ENCODE measurements around the gene PPFIA3. TPM values are rescaled to one million over a fixed set of nuclear protein-coding genes. Genes with fewer than 3 reads are reported as not detected.

The PPFIA3 gene
- total RNA-seq (2021) (33.1 and 33.6 TPM in 2 replicates), Bru-seq, nascent RNA (percentile 47 among the genes with signal in this experiment), BruChase-seq, experiment 1, labeled RNA remaining after a 2-hour chase (percentile 53 among the genes with signal in this experiment), BruChase-seq, experiment 2, labeled RNA remaining after a 6-hour chase (percentile 65 among the genes with signal in this experiment)
- long read RNA-seq, transcript PPFIA3-209 (2 exons, 980 nt), result major isoform, 7 of 52 reads
- long read RNA-seq, partial matches to known transcripts, result 26 of 52 reads
- long read RNA-seq, other reads (novel, unspliced or antisense), result 19 of 52 reads

GRCh38 chr19:49119411-49120324 lies at the start of gene PPFIA3:
Gene PPFIA3 (plus strand): TSS chr19:49119544. CDS start chr19:49127874, 8,330 bp downstream.
- intact Hi-C loops (cut with micrococcal nuclease; ENCODE audit: unreplicated experiment), result no loop called here
- Histone ChIP-seq H3K27ac (ENCODE audit: low read depth, low read length, poor library complexity, severe bottlenecking) (peak within 1 kb of the TSS; percentile 97), H3K4me3 (ENCODE audit: low read depth, low read length, poor library complexity, severe bottlenecking) (peak within 1 kb of the TSS; percentile 79), H3K27me3 (replicated peaks; ENCODE audit: insufficient read depth, low read depth, low read length, poor library complexity) (no peaks in the 10 kb centered on the region), H3K36me3 (ENCODE audit: insufficient read depth, low read length, poor library complexity, severe bottlenecking) (no peaks in the 10 kb centered on the region), H3K9me3 (ENCODE audit: low read depth, low read length, poor library complexity, severe bottlenecking) (no peaks in the 10 kb centered on the region), H3K4me1 (ENCODE audit: insufficient read depth, low read length, poor library complexity, severe bottlenecking) (peaks cover 11% of the 10 kb centered on the region)
- peak; percentile 42 for DNase-seq (ENCODE audit: low spot score)
- POLR2A ChIA-PET (ENCODE audit: low non-redundant PET), result interaction anchor here (0.6 to 0.8 kb wide), 2 partner anchors 20 to 29 kb away, joined by 5 to 7 read pairs; no protein-coding TSS in a partner anchor
- CTCF ChIA-PET, result interaction anchor here (1.5 kb wide), 1 partner anchor 27 kb away, joined by 4 read pairs; no protein-coding TSS in a partner anchor
- no TSS peak for BruUV-seq (replicated peaks)
- TF ChIP-seq CTCF (conservative IDR thresholded peaks at IDR 0.05; ENCODE audit: low read depth, low read length) (no peak), EZH2 (IDR thresholded peaks at IDR 0.05; ENCODE audit: borderline replicate concordance, low read depth, low read length, poor library complexity, severe bottlenecking) (no peak)

GRCh38 chr19:49070416-49070815 lies 48.9 kb upstream of the PPFIA3 start:
- Histone ChIP-seq H3K27me3 (replicated peaks; ENCODE audit: insufficient read depth, low read depth, low read length, poor library complexity) (peaks cover 24% of the 10 kb centered on the region), H3K36me3 (ENCODE audit: insufficient read depth, low read length, poor library complexity, severe bottlenecking) (no peaks in the 10 kb centered on the region), H3K9me3 (ENCODE audit: low read depth, low read length, poor library complexity, severe bottlenecking) (no peaks in the 10 kb centered on the region), H3K4me3 (ENCODE audit: low read depth, low read length, poor library complexity, severe bottlenecking) (no peak overlapping the region), H3K4me1 (ENCODE audit: insufficient read depth, low read length, poor library complexity, severe bottlenecking) (peaks cover 5% of the 10 kb centered on the region), H3K27ac (ENCODE audit: low read depth, low read length, poor library complexity, severe bottlenecking) (no peak overlapping the region)
- TF ChIP-seq CTCF (conservative IDR thresholded peaks at IDR 0.05; ENCODE audit: low read depth, low read length), result no peak
- no peak for TF ChIP-seq EZH2 (IDR thresholded peaks at IDR 0.05; ENCODE audit: borderline replicate concordance, low read depth, low read length, poor library complexity, severe bottlenecking)
- no peak for DNase-seq (ENCODE audit: low spot score)
- no TSS peak for BruUV-seq (replicated peaks)
- CTCF ChIA-PET, result interaction anchor here (0.7 kb wide), 1 partner anchor 14 kb away, joined by 4 read pairs; no protein-coding TSS in a partner anchor
- intact Hi-C loops (cut with micrococcal nuclease; ENCODE audit: unreplicated experiment), result no loop called here
- POLR2A ChIA-PET (ENCODE audit: low non-redundant PET), result no interaction called here

- Histone ChIP-seq H3K27me3 (replicated peaks; ENCODE audit: insufficient read depth, low read depth, low read length, poor library complexity) (peaks cover 24% of the 10 kb centered on the region), H3K36me3 (ENCODE audit: insufficient read depth, low read length, poor library complexity, severe bottlenecking) (no peaks in the 10 kb centered on the region), H3K4me1 (ENCODE audit: insufficient read depth, low read length, poor library complexity, severe bottlenecking) (peaks cover 5% of the 10 kb centered on the region), H3K4me3 (ENCODE audit: low read depth, low read length, poor library complexity, severe bottlenecking) (no peak overlapping the region), H3K9me3 (ENCODE audit: low read depth, low read length, poor library complexity, severe bottlenecking) (no peaks in the 10 kb centered on the region), H3K27ac (ENCODE audit: low read depth, low read length, poor library complexity, severe bottlenecking) (no peak overlapping the region)
- no TSS peak for BruUV-seq (replicated peaks)
- POLR2A ChIA-PET (ENCODE audit: low non-redundant PET), result no interaction called here
- CTCF ChIA-PET, result no interaction called here
- intact Hi-C loops (cut with micrococcal nuclease; ENCODE audit: unreplicated experiment), result no loop called here
- peak; percentile 27 for DNase-seq (ENCODE audit: low spot score)
- TF ChIP-seq CTCF (conservative IDR thresholded peaks at IDR 0.05; ENCODE audit: low read depth, low read length), result no peak
- peak; percentile 41 for TF ChIP-seq EZH2 (IDR thresholded peaks at IDR 0.05; ENCODE audit: borderline replicate concordance, low read depth, low read length, poor library complexity, severe bottlenecking)
These were observed 47.3 kb upstream of the PPFIA3 start for GRCh38 chr19:49071860-49072547.
